GM18498 (cell line): ENCODE measurements around the gene TMPRSS3.

Experiments used
- ATAC-seq: cut with Tn5 transposase; IDR thresholded peaks from one replicate; pipeline ENCODE4 v1.9.1; 2021; ENCODE audit warnings: mild to moderate bottlenecking, moderate library complexity; ENCODE audit not compliant: unreplicated experiment

The TMPRSS3 gene

GRCh38 chr21:42374864-42375499 is 20.9 kb downstream of the TMPRSS3 start:
- ATAC-seq, result no peak

GRCh38 chr21:42374457-42374856 is 21.4 kb downstream of the TMPRSS3 start:
- no peak for ATAC-seq

- no peak for ATAC-seq
Measured at GRCh38 chr21:42373908-42374455, 21.9 kb downstream of the TMPRSS3 start.

- no peak for ATAC-seq
Measured at GRCh38 chr21:42373196-42373907, 22.5 kb downstream of the TMPRSS3 start.

- no peak for ATAC-seq
Measured at GRCh38 chr21:42370894-42371654, 24.8 kb downstream of the TMPRSS3 start.

DNA sequence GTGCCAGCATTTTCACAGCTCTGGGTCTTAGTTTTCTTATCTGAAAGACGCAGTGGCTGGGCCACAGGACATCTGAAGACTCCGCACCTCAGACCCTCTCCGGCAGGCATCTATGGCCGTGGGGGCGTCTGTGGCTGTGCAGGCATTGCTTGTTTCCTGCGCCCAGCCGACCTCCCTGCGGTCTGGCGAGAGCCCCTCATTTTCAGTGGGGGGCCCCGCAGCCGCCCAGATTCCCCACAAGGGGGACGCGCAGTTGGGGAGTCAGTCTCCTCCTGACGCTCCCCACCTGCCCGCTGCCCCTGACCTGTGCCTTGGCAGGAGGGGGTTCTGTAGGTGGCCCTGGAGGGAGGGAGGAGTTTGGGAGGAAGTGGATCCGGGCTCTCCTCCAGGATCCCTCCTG is 26.0 kb downstream of the TMPRSS3 start:
- ATAC-seq, result no peak

GRCh38 chr21:42367367-42368165 is 28.3 kb downstream of the TMPRSS3 start:
- ATAC-seq, result no peak

DNA sequence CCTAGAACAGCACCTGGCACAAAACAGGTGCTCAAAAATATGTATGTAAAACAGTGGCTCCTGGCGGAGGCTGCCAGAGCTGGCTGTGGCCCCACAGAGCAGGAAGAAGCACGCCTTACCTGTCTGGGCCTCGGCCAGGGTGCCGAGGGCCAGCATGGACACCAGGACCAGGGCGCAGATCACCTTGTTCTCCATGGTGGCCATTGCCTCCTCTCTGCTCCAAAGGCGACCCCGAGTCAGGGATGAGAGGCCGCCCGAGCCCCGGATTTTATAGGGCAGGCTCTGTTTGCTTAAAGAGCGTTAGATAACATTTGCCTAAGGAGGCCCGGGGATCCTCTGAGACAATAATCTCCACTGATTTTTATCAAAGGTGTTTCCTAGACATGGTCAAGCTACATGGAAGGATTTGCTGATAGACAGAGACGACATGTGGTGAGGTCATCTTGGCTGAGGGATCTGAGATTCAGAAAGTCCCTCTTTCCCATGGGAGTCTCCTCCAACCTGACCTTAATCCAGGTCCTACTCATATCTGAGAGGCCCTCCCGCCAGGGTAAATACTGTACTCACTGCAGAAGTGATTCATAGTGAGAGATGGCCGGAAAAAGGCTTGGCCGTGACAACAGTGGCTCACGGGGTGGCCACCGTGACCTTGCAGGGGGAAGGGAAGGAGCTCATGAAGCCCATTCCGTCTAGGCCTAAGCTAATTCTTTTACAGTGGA is 29.4 kb downstream of the TMPRSS3 start, which contains the start of gene TFF1:
TFF1 (minus strand) TSS at position 244 of the 719 bp plus-strand sequence; CDS start at position 204, 40 bp downstream.
- ATAC-seq, result no peak

DNA sequence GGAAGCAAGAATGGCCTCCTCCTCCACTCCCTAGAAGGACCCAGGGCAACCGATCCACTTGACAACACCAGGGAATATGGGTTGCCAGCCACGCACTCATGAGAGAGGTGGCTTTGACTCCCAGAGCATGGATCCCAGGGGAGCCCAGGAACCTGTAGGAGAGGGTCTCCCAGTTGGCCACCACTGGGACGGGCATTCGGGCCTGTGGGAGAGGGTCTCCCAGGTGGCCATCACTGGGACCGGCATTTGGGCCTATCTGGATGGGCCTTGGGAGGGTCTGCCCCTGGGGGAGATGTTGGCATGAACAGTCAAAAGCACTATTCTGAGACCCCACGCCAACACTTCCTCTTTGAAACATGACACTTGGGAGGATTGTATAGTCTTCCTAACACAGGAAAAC is 30.1 kb downstream of the TMPRSS3 start:
- no peak for ATAC-seq

- ATAC-seq, result no peak
Measured at GRCh38 chr21:42364304-42364865, 31.5 kb downstream of the TMPRSS3 start.

DNA sequence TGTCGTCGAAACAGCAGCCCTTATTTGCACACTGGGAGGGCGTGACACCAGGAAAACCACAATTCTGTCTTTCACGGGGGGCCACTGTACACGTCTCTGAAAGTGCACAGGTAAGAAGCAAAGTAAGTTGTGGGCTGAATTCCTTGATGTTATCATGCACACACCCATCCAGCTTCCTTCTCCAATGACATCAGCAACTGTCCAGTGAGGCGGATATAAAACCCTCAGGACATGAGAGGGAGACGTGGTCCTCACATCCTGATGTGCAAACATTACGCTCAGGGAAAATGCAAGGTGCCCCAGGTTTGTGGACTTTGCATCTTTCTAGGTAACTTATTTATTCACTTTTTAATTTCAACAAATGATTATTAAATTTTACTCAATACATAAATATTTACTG is 32.5 kb downstream of the TMPRSS3 start:
- no peak for ATAC-seq

DNA sequence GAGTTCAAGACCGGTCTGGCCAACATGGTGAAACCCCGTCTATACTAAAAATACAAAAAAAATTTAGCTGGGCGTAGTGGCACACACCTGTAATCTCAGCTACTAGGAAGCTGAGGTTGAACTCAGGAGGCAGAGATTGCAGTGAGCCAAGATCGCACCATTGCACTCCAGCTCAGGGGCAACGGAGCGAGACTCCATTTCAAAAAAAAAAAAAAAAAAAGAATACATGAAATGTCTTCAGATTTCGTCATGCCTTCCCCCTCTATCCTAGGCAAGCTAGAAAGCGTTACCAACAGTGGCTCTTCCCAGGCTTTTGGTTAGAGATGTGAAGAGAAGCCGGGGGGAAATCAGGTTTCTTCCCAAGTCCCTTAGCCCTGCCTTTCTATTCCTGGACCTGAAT is 33.2 kb downstream of the TMPRSS3 start:
- no peak for ATAC-seq

- ATAC-seq, result no peak
Measured at GRCh38 chr21:42362198-42362597, 33.7 kb downstream of the TMPRSS3 start.

GRCh38 chr21:42361286-42361685 is 34.6 kb downstream of the TMPRSS3 start:
- ATAC-seq, result no peak

DNA sequence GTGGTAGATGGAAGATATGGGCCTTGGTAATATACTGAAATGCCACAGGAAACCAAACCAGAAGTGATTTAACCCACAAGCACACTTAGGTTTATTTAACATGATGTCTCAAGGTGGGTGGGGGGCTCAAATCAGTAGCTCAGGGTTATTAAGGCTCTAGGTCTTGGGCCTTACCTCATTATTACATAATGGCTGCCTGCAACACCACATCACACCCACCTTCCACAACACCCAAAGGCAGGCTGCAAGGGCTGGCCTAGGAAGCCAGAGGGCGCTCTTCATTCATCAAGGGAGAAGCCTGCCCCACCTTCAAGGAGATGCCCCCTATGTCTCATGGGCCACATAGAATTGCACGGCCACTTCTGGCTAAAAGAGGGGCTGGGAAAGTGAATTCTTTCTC is 35.5 kb downstream of the TMPRSS3 start:
- ATAC-seq, result no peak

GRCh38 chr21:42358937-42359336 is 36.9 kb downstream of the TMPRSS3 start:
- ATAC-seq, result no peak

DNA sequence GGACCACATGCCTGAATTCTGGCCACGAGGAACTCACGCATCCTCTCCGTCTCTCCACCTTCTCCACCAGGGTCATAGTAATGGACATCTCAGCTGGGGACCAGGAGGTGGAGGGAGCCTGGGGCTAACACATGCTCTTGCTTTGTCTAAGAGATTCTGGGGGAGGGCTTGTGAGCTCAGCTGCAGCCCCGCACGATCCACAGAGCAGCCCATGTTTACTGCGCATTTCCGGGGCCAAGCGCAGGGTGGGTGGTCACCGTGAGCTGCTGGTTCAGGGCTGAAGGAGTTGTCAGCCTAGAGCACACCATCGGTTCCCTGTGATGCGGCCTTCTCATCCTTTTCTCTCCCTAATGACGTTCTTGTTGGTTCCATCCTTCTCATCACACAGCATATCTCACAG is 37.6 kb downstream of the TMPRSS3 start:
- ATAC-seq, result no peak

GRCh38 chr21:42357307-42357706 is 38.5 kb downstream of the TMPRSS3 start:
- ATAC-seq, result no peak

- ATAC-seq, result no peak
Measured at GRCh38 chr21:42356650-42357049, 39.2 kb downstream of the TMPRSS3 start.

DNA sequence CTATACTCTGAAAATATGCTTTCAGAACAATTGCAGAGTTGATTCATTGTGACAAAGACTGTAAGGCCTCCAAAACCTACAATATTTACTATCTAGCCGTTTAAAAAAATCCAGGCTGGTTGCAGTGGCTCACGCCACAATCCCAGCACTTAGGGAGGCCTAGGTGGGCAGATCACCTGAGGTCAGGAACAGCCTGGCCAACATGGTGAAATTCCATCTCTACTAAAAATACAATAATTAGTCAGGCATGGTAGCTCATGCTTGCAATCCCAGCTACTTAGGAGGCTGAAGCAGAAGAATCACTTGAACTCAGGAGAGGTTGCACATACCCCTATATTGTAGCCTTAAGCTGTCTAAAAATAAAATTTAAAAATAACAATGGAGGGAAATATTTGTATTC is 39.8 kb downstream of the TMPRSS3 start:
- no peak for ATAC-seq
